Parathyroid adenoma (tissue), 2 donors: Measurements from ENCODE around the gene ACLY.
"Not testable (repeated sequence)": the region's sequence is repeated elsewhere in the genome, so short reads cannot be mapped to it uniquely, and the experiment has no call there.

Experiments
- H2AFZ ChIP-seq: fragments of 300-600 bp; sonication (generic); one replicate; pipeline ENCODE4 v1.7.0; 2017; ENCODE audit warnings: antibody characterized with exemption, mild to moderate bottlenecking
- H3K27ac ChIP-seq: fragments of 300-600 bp; sonication (generic); one replicate; pipeline ENCODE4 v1.7.0; 2017
- H3K27me3 ChIP-seq: fragments of 300-600 bp; sonication (generic); one replicate; pipeline ENCODE4 v1.7.0; 2017; ENCODE audit warnings: low read length; ENCODE audit not compliant: control insufficient read depth, insufficient read depth
- H3K36me3 ChIP-seq: fragments of 300-600 bp; sonication (generic); one replicate; pipeline ENCODE4 v1.7.0; 2017; ENCODE audit warnings: low read length; ENCODE audit not compliant: control insufficient read depth, insufficient read depth
- H3K4me1 ChIP-seq: fragments of 300-600 bp; sonication (generic); one replicate; pipeline ENCODE4 v1.7.0; 2017; ENCODE audit warnings: control low read depth
- H3K4me2 ChIP-seq: fragments of 300-600 bp; sonication (generic); one replicate; pipeline ENCODE4 v1.7.0; 2017; ENCODE audit warnings: low read length
- H3K4me3 ChIP-seq: fragments of 300-600 bp; sonication (generic); one replicate; pipeline ENCODE4 v1.7.0; 2017; ENCODE audit warnings: low read depth, low read length
- H3K79me2 ChIP-seq: fragments of 300-600 bp; sonication (generic); one replicate; pipeline ENCODE4 v1.7.0; 2017; ENCODE audit warnings: control low read depth
- H3K9ac ChIP-seq: fragments of 300-600 bp; sonication (generic); one replicate; pipeline ENCODE4 v1.7.0; 2017; ENCODE audit warnings: mild to moderate bottlenecking
- H3K9me3 ChIP-seq: fragments of 300-600 bp; sonication (generic); one replicate; pipeline ENCODE4 v1.7.0; 2017; ENCODE audit warnings: low read length; ENCODE audit not compliant: control insufficient read depth
- CTCF ChIP-seq: fragments of 300-600 bp; sonication (generic); IDR thresholded peaks from one replicate; pipeline ENCODE4 v1.7.0; 2017; ENCODE audit warnings: antibody characterized with exemption, mild to moderate bottlenecking
- donor health status: primary hyperparathyroidism.

The ACLY gene

DNA sequence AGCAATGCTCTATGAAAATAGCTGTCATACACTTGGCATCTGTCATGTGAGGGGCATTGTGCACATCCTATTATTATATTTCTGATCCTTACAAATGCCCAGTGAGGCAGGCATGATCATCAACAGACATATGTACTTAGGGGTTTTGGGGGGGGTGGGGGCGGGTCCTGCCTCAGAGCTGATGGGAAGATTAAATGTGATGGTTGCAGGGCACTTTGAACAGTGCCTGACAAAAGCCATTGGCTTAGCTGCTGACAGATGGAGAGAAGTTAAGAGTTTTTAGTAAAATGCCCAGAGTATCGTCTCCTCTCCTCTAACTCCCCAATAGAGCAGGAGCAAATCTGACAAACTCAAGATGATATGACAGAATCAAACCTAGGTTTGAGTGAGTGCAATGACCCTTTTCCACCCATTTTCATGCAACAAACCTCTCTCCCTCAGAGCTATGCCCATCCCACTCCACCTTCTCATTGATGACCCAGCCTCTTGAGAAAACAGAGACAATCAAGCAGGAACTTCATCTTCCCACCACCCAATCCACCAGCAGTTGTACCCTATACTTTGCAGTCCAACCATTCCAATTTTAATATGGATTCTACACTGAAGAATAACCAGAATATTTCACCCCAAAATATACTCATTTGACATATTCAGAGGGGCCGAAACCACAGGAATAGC lies 58.4 kb downstream of the ACLY start:
- no peak overlapping the region for H2AFZ ChIP-seq
- H3K27me3 ChIP-seq: no peaks in the 10 kb centered on the region
- no peaks in the 10 kb centered on the region for H3K36me3 ChIP-seq
- H3K9me3 ChIP-seq: no peaks in the 10 kb centered on the region
- no peak overlapping the region for H3K4me2 ChIP-seq
- H3K4me1 ChIP-seq: no peaks in the 10 kb centered on the region
- no peak overlapping the region for H3K27ac ChIP-seq
- H3K79me2 ChIP-seq: peaks cover 47% of the 10 kb centered on the region
- H3K4me3 ChIP-seq: no peak overlapping the region
- no peak for TF ChIP-seq CTCF
- no peak overlapping the region for H3K9ac ChIP-seq

- H3K9ac ChIP-seq, H3K4me3 ChIP-seq, H3K79me2 ChIP-seq, H3K27me3 ChIP-seq, H3K9me3 ChIP-seq, H3K36me3 ChIP-seq, H3K4me2 ChIP-seq, H3K27ac ChIP-seq, H3K4me1 ChIP-seq, H2AFZ ChIP-seq: not testable (repeated sequence)
These were observed 67.4 kb downstream of the ACLY start for GRCh38 chr17:41851382-41851781.

- H3K9ac ChIP-seq: no peak overlapping the region
- H3K4me2 ChIP-seq: no peak overlapping the region
- H3K36me3 ChIP-seq: no peaks in the 10 kb centered on the region
- no peaks in the 10 kb centered on the region for H3K27me3 ChIP-seq
- H3K79me2 ChIP-seq: peaks cover 15% of the 10 kb centered on the region
- H3K4me3 ChIP-seq: no peak overlapping the region
- TF ChIP-seq CTCF: no peak
- H3K4me1 ChIP-seq: peaks cover 7% of the 10 kb centered on the region
- H3K27ac ChIP-seq: no peak overlapping the region
- H3K9me3 ChIP-seq: no peaks in the 10 kb centered on the region
- no peak overlapping the region for H2AFZ ChIP-seq
These were observed 69.3 kb downstream of the ACLY start for GRCh38 chr17:41849251-41849990.

DNA sequence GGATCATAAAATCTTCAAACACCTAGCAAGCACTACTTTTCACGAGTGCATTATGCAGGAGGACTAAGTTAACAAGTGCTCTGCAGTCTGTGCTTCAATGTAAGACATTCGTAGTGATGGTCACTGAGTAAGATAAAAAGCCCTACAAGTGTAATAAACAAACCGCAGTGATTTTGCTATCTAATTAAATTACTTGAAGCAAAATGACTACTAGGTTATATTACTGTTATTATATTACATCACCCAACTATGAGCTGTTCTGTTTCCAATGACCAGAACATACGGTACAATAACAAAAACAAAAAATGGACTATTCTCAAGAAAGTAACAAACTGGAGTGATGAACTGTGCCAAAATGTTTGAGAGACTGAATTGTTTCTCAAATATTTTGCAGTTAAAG lies 70.0 kb downstream of the ACLY start:
- H3K27ac ChIP-seq: no peak overlapping the region
- H3K27me3 ChIP-seq: no peaks in the 10 kb centered on the region
- H2AFZ ChIP-seq: no peak overlapping the region
- no peak overlapping the region for H3K4me2 ChIP-seq
- H3K4me1 ChIP-seq: peaks cover 3% of the 10 kb centered on the region
- H3K9me3 ChIP-seq: no peaks in the 10 kb centered on the region
- H3K4me3 ChIP-seq: no peak overlapping the region
- H3K36me3 ChIP-seq: no peaks in the 10 kb centered on the region
- no peak for TF ChIP-seq CTCF
- H3K79me2 ChIP-seq: peaks cover 15% of the 10 kb centered on the region
- H3K9ac ChIP-seq: no peak overlapping the region

GRCh38 chr17:41844971-41845370 lies 73.8 kb downstream of the ACLY start:
- no peak overlapping the region for H3K9ac ChIP-seq
- no peaks in the 10 kb centered on the region for H3K4me1 ChIP-seq
- H3K79me2 ChIP-seq: peaks cover 8% of the 10 kb centered on the region
- no peaks in the 10 kb centered on the region for H3K27me3 ChIP-seq
- no peak overlapping the region for H3K4me2 ChIP-seq
- no peak overlapping the region for H2AFZ ChIP-seq
- no peak overlapping the region for H3K4me3 ChIP-seq
- no peak for TF ChIP-seq CTCF
- H3K27ac ChIP-seq: no peak overlapping the region
- H3K36me3 ChIP-seq: no peaks in the 10 kb centered on the region
- no peaks in the 10 kb centered on the region for H3K9me3 ChIP-seq

- not testable (repeated sequence) for H3K27me3 ChIP-seq, H3K4me3 ChIP-seq, H3K36me3 ChIP-seq, H2AFZ ChIP-seq, H3K27ac ChIP-seq, H3K4me1 ChIP-seq, H3K9me3 ChIP-seq, H3K9ac ChIP-seq, H3K79me2 ChIP-seq, H3K4me2 ChIP-seq
These were observed 78.0 kb downstream of the ACLY start for GRCh38 chr17:41840781-41841180.

GRCh38 chr17:41839448-41839847 lies 79.3 kb downstream of the ACLY start:
- not testable (repeated sequence) for H3K27ac ChIP-seq, H3K4me2 ChIP-seq, H2AFZ ChIP-seq, H3K36me3 ChIP-seq, H3K79me2 ChIP-seq, H3K9ac ChIP-seq, H3K9me3 ChIP-seq, H3K4me1 ChIP-seq, H3K4me3 ChIP-seq, H3K27me3 ChIP-seq
